ENCODE data around the gene SYK.

DNA sequence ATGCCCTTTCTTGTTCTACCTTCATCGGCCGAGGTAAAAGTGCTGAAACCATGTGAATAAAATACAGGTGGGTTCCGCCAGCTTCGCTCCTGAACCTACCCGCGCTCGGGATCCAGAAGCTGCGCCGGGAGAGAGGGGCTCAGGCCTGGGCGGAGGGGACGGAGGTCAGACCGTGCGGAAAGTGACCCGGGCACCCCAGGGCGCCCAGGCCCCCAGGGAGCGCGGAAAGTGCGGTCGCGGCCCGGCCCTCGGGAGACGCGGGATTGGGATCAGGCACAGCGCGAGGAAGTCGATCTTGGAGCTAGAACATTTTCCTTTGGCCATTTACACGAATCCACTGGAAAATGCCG lies 329 bp downstream of the SYK start:
- TF ChIP-seq EZH2phosphoT487 (IDR thresholded peaks at IDR 0.05; ENCODE audit: low read depth, severe bottlenecking, unreplicated experiment): no peak
- no peak for TF ChIP-seq CTCF (IDR thresholded peaks at IDR 0.05; ENCODE audit: poor library complexity)
- peak; percentile 66 for TF ChIP-seq EZH2 (IDR thresholded peaks at IDR 0.05; ENCODE audit: borderline replicate concordance)
